ENCODE measurements around the gene BFSP2.

Gene BFSP2

GRCh38 chr3:133383175-133383574 lies 16.7 kb upstream of the BFSP2 start:
- TF ChIP-seq CTCF (IDR thresholded peaks at IDR 0.05; ENCODE audit: low read depth, low read length): no peak
- no peak for DNase-seq (ENCODE audit: extremely low read depth, low read depth)

- TF ChIP-seq CTCF (IDR thresholded peaks at IDR 0.05; ENCODE audit: low read depth, low read length): no peak
- no peak for DNase-seq (ENCODE audit: extremely low read depth, low read depth)
Observed at GRCh38 chr3:133383741-133384140, 16.1 kb upstream of the BFSP2 start.

- peak; percentile 64 for TF ChIP-seq CTCF (IDR thresholded peaks at IDR 0.05; ENCODE audit: low read depth, low read length)
Observed at GRCh38 chr3:133384331-133385027, 15.4 kb upstream of the BFSP2 start.

DNA sequence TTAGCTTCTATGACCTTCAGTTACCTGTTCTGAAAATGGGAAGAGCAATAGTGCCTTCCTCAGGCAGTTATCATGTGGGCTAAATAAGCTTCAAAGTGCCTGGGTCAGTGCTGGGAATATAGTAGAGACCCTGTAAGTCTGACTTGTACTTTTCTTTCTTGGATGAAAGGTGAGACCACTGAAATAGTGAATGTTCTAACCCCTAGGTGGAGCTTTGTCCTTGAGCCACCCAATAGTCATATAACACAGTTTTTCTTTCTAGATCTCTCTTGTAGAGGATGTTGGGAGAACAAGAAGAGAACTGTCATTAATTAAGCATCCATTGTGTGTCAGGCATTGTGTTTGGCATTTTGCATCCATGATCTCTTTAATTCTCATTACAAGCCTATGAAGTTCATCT lies 13.0 kb upstream of the BFSP2 start:
- no peak for TF ChIP-seq CTCF (IDR thresholded peaks at IDR 0.05; ENCODE audit: low read depth, low read length)
- no peak for DNase-seq (ENCODE audit: extremely low read depth, low read depth)

More at GRCh38 chr3:133384331-133385027, 15.4 kb upstream of the BFSP2 start:
- DNase-seq (ENCODE audit: extremely low read depth, low read depth): peak; percentile 7

DNA sequence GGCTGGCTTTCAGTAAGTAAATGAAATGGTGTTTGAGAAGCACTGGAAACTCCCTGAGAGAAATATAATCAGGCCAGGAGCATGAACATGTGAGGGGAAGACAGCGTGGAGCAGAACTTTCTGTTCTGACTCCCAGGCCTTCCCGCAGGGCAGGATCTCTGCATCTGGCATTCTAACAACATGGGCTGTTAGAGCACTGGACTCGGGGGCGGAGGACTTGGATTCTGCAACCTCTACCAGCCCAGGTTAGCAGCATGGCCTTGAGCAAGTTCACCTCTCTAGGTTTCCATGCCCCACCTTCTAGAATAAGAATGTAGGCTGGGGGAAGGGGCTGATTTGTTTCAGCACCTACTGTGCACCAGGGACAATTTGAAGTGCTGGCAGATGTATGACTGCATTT lies 12.5 kb upstream of the BFSP2 start:
- no peak for TF ChIP-seq CTCF (IDR thresholded peaks at IDR 0.05; ENCODE audit: low read depth, low read length)
- DNase-seq (ENCODE audit: extremely low read depth, low read depth): no peak

- no peak for DNase-seq (ENCODE audit: extremely low read depth, low read depth)
- no peak for TF ChIP-seq CTCF (IDR thresholded peaks at IDR 0.05; ENCODE audit: low read depth, low read length)
Observed at GRCh38 chr3:133388696-133389395, 11.0 kb upstream of the BFSP2 start.

DNA sequence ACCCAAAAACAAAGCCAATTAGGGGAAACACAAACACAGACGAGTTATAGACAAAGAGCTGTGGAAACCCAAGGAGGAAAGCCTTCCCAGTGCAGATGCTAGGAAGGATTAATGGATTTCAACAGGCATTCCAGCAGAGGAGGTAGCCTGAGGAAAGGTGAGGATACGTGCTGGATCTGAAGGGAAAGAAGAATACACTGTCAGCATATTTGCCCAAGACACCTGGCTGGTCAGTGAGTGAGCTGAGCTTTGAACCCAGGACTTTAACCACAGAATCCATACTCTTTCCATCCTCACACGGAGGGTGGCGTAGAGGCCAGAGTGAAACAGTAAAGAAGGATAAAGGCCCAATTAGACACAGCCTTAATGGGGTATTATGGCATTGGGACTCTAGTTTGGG lies 9.1 kb upstream of the BFSP2 start:
- TF ChIP-seq CTCF (IDR thresholded peaks at IDR 0.05; ENCODE audit: low read depth, low read length): no peak
- DNase-seq (ENCODE audit: extremely low read depth, low read depth): no peak

Data from AG09319 (cell line).